IPS DF 19.7 (cell line): Measurements from ENCODE around the gene POTEF.
"Not testable (repeated sequence)": the region's sequence is repeated elsewhere in the genome, so short reads cannot be mapped to it uniquely, and the experiment has no call there.

ENCODE experiments used
- DNase-seq: peaks from one replicate; pipeline ENCODE4 v3.0.0-alpha.2; 2013; ENCODE audit warnings: low read depth, low spot score

Gene POTEF

GRCh38 chr2:130129120-130129829 is at the start of gene POTEF:
Gene POTEF (minus strand): TSS chr2:130129222. CDS start chr2:130120515, 8,707 bp downstream.
- peak; percentile 72 for DNase-seq

GRCh38 chr2:130174866-130175265 is 45.8 kb upstream of the POTEF start:
- DNase-seq: not testable (repeated sequence)

- DNase-seq: no peak
These were observed 40.9 kb upstream of the POTEF start for GRCh38 chr2:130169896-130170295.

GRCh38 chr2:130169163-130169562 is 40.1 kb upstream of the POTEF start:
- DNase-seq: not testable (repeated sequence)

GRCh38 chr2:130166611-130167010 is 37.6 kb upstream of the POTEF start:
- not testable (repeated sequence) for DNase-seq

GRCh38 chr2:130165293-130166016 is 36.4 kb upstream of the POTEF start:
- DNase-seq: no peak

- DNase-seq: no peak
These were observed 33.9 kb upstream of the POTEF start for GRCh38 chr2:130162968-130163367.

GRCh38 chr2:130162486-130162885 is 33.5 kb upstream of the POTEF start:
- DNase-seq: not testable (repeated sequence)

GRCh38 chr2:130160838-130161705 is 32.0 kb upstream of the POTEF start:
- not testable (repeated sequence) for DNase-seq

- no peak for DNase-seq
These were observed 31.1 kb upstream of the POTEF start for GRCh38 chr2:130160131-130160530.

- DNase-seq: not testable (repeated sequence)
These were observed 30.4 kb upstream of the POTEF start for GRCh38 chr2:130159376-130159775.

GRCh38 chr2:130158631-130159030 is 29.6 kb upstream of the POTEF start:
- no peak for DNase-seq

GRCh38 chr2:130157825-130158514 is 28.9 kb upstream of the POTEF start:
- not testable (repeated sequence) for DNase-seq

- DNase-seq: not testable (repeated sequence)
These were observed 28.3 kb upstream of the POTEF start for GRCh38 chr2:130157354-130157753.

GRCh38 chr2:130156624-130157004 is 27.6 kb upstream of the POTEF start:
- no peak for DNase-seq

GRCh38 chr2:130155956-130156623 is 27.1 kb upstream of the POTEF start:
- DNase-seq: not testable (repeated sequence)

GRCh38 chr2:130154773-130155765 is 26.0 kb upstream of the POTEF start:
- no peak for DNase-seq

- not testable (repeated sequence) for DNase-seq
These were observed 25.4 kb upstream of the POTEF start for GRCh38 chr2:130154423-130154770.

GRCh38 chr2:130153721-130154422 is 24.9 kb upstream of the POTEF start:
- DNase-seq: not testable (repeated sequence)
